GM18502 (cell line): ENCODE data around the gene EHHADH.

Experiments
- ATAC-seq: cut with Tn5 transposase; IDR thresholded peaks from one replicate; pipeline ENCODE4 v1.9.1; 2021; ENCODE audit warnings: mild to moderate bottlenecking; ENCODE audit not compliant: unreplicated experiment, poor library complexity

Gene EHHADH

DNA sequence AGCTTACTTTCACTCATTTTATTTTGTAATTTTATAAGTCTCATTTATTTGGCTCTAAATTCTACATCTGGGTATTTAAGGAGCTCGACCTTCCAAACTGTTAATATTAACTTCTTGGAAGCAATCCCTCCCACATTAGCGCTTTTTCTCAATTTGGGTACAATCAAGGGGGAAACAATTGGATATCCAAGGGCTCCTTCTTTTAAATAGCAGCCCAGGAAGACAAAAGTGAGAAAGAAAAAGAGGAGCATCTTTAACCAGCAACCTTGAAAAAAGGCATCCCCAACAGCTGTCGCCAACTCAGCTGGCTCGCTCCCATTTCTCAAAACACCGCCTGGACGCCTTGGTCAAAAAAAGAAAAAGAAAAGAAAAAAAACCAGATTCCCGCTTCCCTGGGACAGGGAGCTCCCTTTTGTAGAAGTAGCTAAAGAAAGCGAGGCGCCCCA, 101.9 kb downstream of the EHHADH start:
- ATAC-seq: no peak

DNA sequence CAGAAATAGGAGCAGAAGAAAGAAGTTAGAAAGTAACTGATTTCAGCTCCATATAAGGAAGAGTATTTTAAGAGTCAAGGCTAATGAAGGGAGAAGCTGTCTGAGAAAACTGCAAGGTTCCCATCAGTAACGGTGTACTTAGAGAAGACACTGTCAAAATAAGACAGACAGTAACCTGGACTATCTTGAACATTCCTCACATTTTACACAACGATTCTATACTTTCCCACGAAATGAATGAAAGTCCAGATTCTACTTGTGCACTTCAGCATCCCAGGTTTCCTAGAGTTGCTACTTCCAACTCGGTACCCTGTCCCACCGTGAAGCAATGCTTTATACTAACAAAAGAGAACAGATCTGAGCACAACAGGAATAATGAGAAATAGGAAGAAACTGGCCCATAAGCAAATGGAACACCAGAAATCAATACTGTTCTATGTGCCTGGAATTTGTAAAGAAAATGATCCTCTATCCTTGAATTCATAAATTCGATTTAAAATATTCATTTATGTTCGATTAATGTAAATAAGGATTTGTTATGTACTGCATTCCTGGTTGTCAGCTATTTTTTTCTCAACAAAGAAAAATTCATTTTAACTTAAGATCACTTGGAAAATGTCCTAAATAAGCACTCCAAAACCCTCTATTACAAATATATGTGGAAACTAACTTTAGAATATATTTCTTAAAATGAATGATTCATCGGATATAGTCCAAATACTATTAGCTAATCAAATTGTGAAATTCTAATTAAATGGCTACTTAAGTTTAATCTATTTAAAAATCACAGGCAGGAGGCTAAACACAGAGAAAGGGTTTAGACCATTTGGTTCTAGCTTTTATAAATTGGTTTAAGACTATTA, 102.5 kb downstream of the EHHADH start:
- no peak for ATAC-seq

DNA sequence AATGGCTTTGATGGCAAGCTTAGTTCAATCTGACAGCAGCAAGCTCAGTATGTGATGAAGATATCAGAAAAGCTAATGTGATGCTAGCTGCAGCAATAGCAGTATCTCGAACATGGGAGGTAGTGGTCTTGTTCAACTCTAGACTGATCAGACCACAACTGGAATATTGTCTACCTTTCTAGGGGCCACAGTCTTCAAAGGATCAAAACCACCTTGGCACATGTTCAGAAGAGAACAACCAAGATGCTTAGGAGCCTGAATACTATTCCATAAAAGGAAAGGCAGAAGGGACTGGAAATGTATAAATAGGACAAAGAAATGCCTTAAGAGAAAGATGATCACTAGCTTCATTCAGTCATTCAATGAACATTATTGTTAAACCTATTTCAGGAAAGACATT, 103.3 kb downstream of the EHHADH start:
- ATAC-seq: no peak

DNA sequence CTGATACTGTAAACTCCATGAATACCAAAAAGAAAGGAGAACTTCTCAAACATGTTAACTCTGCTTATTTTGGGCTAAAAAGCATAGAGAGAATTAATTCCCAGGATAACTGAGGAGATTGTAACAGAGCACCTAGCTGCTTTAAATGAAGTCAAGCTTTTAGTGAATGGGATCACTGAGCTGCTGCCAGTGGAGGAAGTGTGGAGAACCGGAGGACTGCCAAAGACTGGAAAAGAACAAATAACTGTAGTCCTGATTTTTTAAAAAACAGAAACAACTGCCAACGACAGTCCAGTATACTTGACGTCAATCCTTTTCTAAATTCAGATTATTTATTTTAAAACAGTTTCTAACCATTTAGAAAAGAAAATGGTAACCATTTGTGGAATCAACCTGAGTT, 104.3 kb downstream of the EHHADH start:
- ATAC-seq: no peak

DNA sequence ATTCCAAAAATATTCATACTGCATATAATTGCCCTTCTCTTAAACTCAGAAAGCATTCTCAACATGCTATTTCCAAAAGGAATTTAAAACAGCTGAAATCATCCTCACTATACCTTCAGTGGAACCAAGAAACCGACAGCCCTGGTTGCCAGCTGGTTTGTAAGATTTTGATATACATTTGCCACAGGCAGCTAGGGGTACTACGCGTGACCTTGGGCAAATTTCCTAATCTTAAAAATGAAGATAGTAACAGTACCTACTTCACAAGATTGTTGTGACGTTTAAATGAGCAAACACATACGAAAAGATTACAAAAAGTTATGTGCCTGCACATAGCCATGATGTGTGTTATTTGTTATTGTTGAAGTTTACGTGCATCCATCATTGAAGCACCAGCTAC, 108.3 kb downstream of the EHHADH start:
- no peak for ATAC-seq

DNA sequence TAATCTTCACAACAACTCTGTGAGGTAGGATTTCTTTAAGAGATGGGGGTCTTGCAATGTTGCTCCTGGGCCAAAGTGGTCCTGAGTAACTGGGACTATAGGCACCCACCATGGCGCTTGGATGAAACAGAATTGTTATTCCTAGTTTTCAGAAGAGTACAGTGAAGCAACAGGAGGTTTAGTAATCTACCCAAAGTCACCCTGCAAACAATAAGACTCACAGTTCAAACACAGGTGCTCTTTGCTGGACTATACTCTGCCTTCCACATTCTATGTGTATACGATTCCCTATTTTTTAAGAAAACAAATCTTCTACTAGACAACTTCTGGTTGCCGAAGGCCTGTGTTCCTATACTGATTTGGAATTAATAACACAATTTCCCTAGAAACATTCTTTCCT, 109.1 kb downstream of the EHHADH start:
- no peak for ATAC-seq
